GM06990 (cell line): ENCODE measurements around the gene NTM.
"Not testable (repeated sequence)": the region's sequence is repeated elsewhere in the genome, so short reads cannot be mapped to it uniquely, and the experiment has no call there.

Experiments used
- DNase-seq: peaks from one replicate; pipeline ENCODE4 v3.0.0-alpha.2; 2011; ENCODE audit not compliant: insufficient read length; ENCODE audit errors: extremely low read depth
- H3K27me3 ChIP-seq: replicated peaks from 2 replicates; pipeline ENCODE4 v1.6.0; 2011; ENCODE audit warnings: low read length; ENCODE audit not compliant: control insufficient read depth, insufficient read depth
- H3K36me3 ChIP-seq: 2 replicates; pipeline ENCODE4 v1.5.1; 2011; ENCODE audit warnings: low read length; ENCODE audit not compliant: control insufficient read depth, insufficient read depth
- H3K4me3 ChIP-seq: replicated peaks from 2 replicates; pipeline ENCODE4 v1.5.1; 2011; ENCODE audit warnings: low read depth, mild to moderate bottlenecking, control low read depth, low read length
- CTCF ChIP-seq: IDR thresholded peaks from 2 replicates; pipeline ENCODE4 v1.5.1; 2011; ENCODE audit warnings: low read length, control low read depth, mild to moderate bottlenecking, inconsistent platforms; ENCODE audit not compliant: insufficient read depth, poor library complexity, severe bottlenecking

The NTM gene

DNA sequence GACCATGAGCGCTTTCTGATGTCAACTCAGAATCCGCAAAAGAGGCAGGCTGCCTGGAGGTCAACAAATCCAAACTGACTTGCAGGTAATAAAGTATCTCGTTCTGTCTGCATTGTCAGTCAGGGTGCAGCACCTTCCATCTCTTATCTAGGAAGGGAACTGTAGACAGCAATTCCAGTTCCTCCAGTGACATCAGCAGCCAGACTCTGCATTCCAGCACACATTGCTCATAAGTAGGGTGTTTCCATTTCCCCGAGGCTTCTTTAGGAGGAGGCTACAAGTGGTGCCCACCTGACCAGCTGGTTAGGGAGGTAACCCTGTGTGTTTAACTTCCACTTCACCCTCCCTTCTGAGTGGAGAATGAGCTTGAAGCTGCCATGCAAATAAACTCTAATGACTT lies 53.3 kb downstream of the NTM start:
- DNase-seq = no peak
- no peak overlapping the region for H3K4me3 ChIP-seq
- no peaks in the 10 kb centered on the region for H3K27me3 ChIP-seq
- no peaks in the 10 kb centered on the region for H3K36me3 ChIP-seq
- no peak for TF ChIP-seq CTCF

DNA sequence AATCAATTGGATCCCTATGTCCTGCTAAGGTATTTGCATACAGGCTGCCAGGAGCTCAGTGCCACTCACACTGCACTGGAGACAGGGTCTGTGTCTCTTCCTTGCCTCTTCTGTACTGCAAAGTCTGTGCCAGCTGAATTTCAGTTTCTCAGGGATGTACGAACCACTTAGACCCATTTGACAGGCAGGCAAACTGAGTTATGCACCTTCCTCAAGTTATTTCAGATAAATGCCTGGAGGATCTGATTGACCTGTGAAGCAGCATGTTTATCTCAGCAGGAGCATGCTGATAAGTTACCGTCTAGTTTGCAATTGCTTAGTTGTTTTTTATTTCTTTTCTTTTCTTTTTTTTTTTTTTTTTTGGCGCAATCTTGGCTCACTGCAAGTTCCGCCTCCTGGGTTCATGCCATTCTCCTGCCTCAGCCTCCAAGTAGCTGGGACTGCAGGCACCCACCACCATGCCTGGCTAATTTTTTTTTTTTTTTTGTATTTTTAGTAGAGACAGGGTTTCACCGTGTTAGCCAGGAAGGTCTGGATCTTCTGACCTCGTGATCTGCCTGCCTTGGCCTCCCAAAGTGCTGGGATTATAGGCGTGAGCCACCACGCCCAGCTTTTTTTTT lies 54.0 kb downstream of the NTM start:
- DNase-seq, H3K27me3 ChIP-seq, H3K36me3 ChIP-seq, H3K4me3 ChIP-seq: not testable (repeated sequence)

DNA sequence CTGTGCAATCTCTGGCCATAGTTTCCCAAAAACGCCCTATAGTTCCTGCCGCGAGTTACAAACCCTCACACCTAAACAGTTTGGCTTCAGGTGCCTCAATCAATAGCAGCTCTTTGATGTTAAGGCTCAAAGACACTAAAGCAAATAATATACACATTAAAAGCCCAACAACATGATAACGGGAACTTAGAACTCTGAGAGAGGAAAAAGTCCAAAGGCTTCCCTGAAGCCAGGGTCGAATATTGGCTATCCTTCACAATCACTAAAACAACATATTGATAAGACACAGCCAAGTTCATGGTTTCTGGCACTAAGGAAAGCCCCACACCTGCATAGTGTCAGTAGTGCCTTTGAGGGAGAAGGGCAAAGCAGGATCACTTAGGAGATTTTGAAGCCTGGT lies 54.9 kb downstream of the NTM start:
- H3K36me3 ChIP-seq = no peaks in the 10 kb centered on the region
- no peak for DNase-seq
- no peaks in the 10 kb centered on the region for H3K27me3 ChIP-seq
- TF ChIP-seq CTCF = no peak
- H3K4me3 ChIP-seq = no peak overlapping the region

- DNase-seq = no peak
- Histone ChIP-seq H3K4me3 (no peak overlapping the region), H3K36me3 (no peaks in the 10 kb centered on the region), H3K27me3 (no peaks in the 10 kb centered on the region)
- TF ChIP-seq CTCF = no peak
These were observed 58.4 kb downstream of the NTM start for GRCh38 chr11:131428853-131429252.

- no peak for DNase-seq
These were observed 60.2 kb downstream of the NTM start for GRCh38 chr11:131430473-131431208.

More at GRCh38 chr11:131430473-131431208, 60.2 kb downstream of the NTM start:
- H3K4me3 ChIP-seq = no peak overlapping the region
- H3K36me3 ChIP-seq = no peaks in the 10 kb centered on the region
- H3K27me3 ChIP-seq = no peaks in the 10 kb centered on the region
- no peak for TF ChIP-seq CTCF
